ENCODE measurements around the gene ARHGAP9.

GRCh38 chr12:57461917-57462250 lies 17.8 kb downstream of the ARHGAP9 start:
- no peak for TF ChIP-seq CTCF (IDR thresholded peaks at IDR 0.05)
- no peak for TF ChIP-seq POLR2A (IDR thresholded peaks at IDR 0.05)
